ENCODE measurements around the gene TUFM.

DNA sequence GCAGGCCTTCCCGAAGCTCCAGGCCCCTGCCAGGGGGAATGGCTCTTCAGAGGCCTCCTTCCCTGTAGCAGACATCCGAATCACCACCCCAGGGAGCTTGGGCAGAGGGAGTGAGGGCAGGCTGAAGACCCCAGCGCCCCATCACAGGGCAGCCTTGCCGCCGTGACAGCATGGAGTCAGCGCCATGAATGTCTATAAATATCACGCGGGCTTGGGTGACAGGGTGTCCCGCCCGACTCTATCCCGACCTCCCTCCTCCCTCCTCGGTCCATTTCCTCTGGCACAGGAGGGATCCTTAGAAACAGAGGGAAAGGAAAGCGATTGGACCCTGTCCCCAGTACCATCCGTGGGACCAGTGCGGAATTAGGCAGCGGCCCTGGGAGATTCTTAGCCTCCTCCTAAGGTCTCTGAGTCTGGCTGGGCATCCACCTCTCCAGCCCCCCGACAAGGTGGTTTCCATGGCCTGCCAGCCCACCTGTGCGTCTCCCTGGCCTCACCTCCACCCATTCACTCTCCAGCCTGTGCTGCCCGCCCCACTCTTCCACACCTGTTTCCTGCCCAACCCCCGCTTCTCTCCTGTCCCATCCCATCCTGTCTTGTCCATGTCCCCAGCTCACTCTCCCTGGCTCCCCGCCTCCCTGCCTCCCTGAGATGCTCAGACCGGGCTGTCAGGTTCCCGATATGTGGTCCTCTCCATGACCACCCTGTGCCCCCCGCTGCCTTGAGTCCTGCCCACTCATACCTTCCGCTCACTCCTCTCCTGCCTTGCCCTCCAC lies 37.3 kb upstream of the TUFM start:
- no peak for TF ChIP-seq POLR2A (IDR thresholded peaks at IDR 0.05)
- no peak for TF ChIP-seq EP300 (IDR thresholded peaks at IDR 0.05)

Measured in suprapubic skin (tissue), 2 donors.